Subcutaneous adipose tissue (tissue), 4 donors: Measurements from ENCODE around the gene PCMT1. TPM values are rescaled to one million over a fixed set of nuclear protein-coding genes. Genes with fewer than 3 reads are reported as not detected.

Experiments used
- CTCF ChIP-seq: fragments of 450-650 bp; IDR thresholded peaks from one replicate; pipeline ENCODE4 v1.5.1; 2016; ENCODE audit warnings: low read depth, mild to moderate bottlenecking, control low read depth, antibody characterized with exemption, moderate library complexity
- total RNA-seq, 4 donors: library from RNA; depleted of rRNA; stranded (reverse); fragments of >200 nt; gene quantifications; one replicate each; pipeline ENCODE4 v1.1.0, GENCODE V29; 2016

The PCMT1 gene
- total RNA-seq, 4 donors from 2014 or later: 76.1 to 128 (median 101) TPM

DNA sequence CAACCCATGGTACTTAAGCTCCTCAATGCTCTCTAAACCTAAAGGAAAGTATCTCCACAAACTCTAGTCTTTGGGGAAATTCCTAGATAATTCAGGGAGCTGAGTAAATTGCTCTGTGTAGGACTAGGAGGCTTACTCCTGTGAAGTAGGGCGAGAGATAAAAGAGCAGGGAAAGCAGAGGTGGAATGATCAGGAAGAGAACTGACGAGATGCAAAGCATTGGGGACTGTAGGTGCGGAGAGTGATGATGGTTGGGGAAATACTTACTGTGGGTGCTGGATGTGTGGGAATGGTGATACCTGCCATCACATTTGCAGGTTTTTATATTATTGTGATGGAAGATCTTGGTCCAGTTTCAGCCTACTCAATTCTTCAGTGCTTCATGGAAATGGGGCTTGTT is 30.0 kb upstream of the PCMT1 start:
- TF ChIP-seq CTCF: no peak

GRCh38 chr6:149723262-149723661 is 26.3 kb upstream of the PCMT1 start:
- TF ChIP-seq CTCF: no peak

- no peak for TF ChIP-seq CTCF
Measured at GRCh38 chr6:149723771-149724417, 25.6 kb upstream of the PCMT1 start.

- TF ChIP-seq CTCF: no peak
Measured at GRCh38 chr6:149725785-149726184, 23.8 kb upstream of the PCMT1 start.

DNA sequence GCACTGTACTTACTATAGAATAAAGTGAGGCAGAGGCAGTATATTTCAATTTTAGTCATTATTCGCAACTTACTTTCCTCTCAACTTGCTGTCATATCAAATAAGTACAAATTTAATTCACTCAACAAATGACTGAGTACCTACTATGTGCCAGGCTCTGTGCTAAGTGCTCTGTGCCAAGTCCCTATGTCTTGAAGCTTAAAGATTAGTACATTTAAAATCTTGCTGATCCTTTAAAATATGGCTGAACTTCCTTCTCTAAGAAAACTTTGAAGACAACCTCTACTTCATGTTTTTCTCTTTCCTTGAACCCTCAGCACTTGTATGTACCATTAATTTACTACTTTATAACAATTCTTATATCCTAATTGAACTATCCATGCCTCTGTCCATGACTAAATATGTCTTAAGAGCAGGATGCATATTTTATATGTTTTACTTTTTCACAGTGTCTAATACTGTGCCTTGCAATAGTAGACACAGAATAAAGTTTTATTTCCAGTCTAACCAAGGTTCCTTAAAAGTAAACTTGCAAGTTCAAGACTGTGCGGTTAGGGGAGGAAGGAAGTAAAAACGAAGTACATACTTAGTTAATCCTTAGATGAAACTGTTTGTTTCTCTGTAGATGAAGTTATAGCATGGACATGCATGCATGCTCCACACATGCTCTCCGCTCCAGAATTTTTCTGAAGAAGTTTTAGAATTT is 21.6 kb upstream of the PCMT1 start:
- TF ChIP-seq CTCF: no peak

DNA sequence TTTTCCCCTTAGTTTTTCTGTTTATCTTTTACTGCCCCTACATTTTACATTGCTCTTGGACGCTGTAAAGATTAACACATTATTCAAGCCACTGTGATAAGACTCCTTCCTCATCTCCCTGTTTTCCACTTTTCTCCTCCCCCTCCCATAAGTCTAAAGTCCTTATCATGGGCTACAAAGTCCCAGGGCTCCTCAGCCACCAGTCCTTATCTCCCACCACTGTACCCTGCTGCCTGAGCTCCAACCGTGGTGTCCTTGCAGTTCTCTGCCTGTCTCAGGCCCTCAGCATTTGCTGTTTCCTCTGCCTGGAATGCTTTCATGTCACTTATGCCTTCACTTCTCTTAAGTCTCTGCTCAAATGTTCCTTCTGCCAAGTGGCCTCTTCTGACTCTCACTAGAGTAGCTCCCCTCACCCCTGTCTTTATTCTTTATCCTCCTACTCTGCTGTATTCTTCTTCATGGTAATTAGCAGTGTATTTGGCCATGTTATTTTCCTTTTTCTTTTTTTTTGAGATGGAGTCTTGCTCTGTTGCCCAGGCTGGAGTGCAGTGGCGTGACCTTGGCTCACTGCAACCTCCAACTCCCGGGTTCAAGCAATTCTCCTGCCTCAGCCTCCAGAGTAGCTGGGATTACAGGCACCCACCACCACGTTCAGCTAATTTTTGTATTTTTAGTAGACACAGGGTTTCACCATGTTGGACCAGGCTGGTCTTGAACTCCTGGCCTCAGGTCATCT is 20.9 kb upstream of the PCMT1 start:
- no peak for TF ChIP-seq CTCF

- no peak for TF ChIP-seq CTCF
Measured at GRCh38 chr6:149729824-149730223, 19.7 kb upstream of the PCMT1 start.
